ENCODE data around the gene STXBP4.
A peak's percentile ranks its signal among the peaks of the same experiment; 100 is the strongest.

STXBP4 gene

DNA sequence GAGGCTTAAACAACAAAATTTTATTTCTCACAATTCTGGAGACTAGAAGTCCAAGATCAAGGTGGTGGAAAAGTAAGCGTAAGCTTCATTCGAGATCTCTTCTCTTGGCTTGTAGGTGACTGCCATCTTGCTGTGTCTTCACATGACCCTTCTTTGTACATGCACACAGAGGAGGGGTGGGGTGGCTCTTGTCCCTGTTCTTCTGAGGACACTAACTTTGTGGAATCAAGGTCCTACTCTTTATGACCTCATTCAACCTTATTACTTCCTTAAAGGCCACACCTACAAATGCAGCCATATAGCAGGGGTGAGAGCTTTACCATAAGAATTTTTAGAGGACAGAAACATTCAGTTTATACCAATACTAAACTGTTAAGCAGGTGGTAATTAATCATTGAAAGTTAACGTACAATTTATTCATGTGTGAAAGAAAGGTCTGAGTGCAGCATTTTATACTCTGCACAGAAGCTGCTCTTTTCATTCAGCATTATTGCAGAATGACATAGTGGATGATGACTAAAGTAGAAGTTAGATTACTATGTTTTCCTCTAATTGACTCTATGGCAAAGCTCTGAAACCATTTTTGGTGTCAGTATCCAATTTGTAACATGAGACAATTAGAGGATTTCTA, 156.3 kb downstream of the STXBP4 start:
- no peak for DNase-seq

DNA sequence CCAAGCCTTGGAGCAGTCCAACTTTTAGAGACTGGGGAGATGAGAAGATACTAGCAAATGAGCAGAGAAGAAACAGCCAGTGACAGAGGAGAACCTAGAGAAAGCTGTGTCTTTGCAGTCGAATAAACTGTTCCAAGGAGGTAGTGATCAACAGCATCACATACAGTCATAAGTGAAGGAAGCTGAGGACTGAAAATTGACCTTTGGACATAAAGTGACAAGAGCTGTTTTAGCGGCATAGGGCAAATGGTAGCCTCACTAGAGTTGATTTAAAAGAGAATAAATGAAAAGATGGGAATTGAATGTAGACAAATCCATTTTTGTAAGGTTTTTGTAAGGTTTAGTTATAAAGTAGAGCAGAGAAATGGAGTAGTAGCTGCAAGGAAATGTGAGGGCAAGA, 165.0 kb downstream of the STXBP4 start:
- DNase-seq, result no peak

DNA sequence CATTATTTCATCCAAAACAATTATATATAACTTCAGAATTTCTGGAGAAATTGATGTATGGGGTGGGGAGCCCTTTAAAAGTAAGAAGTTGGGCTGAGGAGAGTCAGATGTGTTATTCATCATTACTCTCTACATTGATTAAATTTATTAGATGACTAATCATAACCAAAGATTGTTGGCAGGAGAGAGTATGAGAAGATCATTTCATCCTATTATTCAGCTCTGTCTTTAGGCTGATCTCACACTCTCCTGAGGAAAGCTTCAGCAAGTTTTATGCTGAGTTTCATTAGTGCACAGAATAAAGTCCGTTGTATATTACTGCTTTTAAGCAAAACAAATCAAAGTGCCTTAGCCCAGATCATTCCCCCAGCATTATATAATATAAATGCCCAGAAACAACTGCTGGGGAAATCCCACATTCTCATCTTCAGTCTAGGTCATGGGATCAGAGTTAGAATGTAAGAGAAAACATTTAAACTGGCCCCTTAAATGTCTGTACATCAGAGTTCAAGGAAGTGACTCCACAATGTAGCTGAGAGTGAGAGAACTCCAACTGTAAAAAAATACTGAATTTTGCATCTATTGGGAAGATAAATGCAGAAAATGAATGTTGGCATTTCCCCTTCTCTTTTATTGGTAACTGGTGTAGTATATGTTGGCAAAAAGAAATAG, 166.1 kb downstream of the STXBP4 start:
- no peak for DNase-seq

DNA sequence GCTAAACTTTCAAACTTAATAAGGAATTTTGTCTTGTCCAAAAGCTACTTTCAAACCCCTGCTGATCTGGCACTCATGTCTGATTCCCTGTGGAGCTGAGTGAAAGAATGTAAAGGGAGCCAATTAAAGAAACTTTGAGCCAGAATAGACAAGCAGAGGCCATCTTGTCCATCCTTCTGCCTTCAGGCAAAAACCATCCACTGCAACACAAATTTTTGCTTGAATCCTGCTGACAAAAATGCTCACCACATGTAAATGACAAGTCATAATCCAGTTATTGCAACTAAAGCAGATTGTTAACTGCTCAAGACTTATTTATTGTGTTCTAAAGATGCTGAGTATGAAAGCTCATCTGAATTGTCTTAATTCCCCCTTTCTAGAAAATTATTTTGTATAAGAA, 172.2 kb downstream of the STXBP4 start:
- no peak for DNase-seq

DNA sequence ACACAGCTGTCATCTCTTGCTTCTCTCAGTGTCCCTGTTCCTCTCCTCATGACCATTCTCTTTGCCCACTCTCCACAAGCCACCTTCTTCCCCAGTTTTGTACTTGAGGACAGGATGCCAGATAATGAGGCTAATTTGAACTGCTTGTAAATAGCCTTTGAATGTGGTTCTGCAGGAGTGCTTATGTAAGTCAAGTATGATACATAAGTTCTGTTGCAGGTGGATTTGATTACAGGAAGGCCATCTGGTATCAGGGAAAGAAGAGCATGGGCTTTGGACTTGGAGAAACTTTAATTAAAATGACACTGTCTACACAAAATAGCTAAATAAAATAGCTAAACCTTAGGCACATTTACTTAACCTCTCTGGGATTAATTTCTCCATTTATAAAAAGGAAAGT, 176.0 kb downstream of the STXBP4 start:
- DNase-seq, result peak; percentile 80 to 95

DNA sequence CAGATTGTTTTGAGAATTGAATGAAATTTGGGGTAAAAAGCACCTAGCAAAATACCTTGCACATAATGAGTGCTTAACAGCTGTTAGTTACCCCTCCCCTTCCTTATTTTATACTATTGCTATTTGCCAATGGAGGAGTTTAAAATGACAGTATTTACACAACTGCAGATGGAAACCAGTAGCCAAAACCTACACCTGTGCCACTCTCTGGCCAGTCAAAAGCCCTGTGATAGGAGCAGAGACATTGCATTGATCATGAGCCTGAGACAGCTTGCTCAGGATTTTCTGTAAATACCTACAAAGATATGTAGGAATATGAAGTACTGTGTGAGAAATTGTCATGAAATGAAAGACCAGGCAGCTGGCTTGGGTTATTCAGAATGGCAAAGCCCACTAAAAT, 180.9 kb downstream of the STXBP4 start:
- no peak for DNase-seq

DNA sequence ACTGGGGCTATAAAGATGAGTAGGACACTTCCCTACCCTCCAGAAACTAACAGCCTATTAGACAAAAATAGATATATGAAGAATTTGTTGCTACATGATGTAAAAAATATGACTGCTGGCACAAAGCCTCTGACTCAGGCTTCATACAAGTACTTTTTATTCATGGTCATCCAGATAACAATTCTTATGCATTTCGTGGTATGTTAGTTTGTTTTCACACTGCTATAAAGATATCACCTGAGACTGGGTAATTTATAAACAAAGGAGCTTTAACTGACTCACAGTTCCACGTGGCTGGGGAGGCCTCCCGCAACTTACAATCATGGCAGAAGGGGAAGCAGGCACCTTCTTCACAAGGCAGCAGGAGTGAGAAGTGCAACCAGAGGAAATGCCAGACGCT, 183.7 kb downstream of the STXBP4 start:
- DNase-seq, result no peak

DNA sequence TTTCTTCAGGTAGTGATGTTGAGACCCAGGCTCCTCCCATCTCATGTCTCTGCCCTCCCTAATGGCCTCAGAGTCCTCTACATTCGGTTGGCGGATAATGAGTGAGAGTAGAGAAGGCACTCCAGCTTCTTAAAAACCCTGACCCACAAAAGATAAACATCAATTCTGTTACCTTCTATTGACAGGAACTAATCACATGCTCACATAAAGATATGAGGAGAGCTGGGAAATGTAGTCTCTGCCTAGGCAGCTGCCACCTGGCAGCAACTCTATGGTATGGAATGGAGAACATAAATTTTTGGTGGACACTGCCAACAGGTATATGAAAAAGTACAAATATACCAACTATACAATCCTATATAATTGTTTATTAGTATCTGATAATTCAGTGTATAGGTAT, 185.5 kb downstream of the STXBP4 start:
- DNase-seq, result no peak

DNA sequence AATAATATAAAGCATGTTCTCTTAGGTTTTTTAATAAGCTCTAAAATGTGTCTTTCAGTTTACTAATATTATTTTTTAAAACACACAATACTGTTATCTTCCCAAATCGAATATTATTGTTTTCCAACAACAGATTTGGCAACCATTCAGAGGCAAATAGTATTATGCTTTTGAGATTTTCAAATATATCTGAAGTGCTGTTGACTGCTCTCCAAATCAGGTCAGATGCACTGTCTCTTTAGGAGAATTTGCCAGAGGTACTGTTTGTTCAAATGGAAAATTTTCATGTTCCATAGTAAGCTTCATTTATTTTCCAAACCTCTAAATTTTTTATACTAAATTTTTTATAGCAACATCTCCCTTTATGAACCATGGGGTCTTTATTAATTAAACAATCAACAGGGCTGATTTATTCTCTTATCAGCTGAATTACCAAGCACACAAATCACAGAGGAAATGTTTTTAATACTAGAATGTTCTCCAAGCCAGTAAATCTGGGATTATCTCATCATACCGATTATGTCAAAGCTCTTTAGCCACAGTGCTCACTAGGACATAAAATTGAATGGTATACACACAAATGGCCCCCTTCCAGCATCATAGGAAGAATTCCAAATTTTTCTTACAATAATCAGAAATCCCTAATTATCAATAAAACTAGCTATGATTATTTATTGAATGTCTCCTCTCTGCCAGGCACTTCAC, 187.4 kb downstream of the STXBP4 start:
- peak; percentile 9 to 54 for DNase-seq

DNA sequence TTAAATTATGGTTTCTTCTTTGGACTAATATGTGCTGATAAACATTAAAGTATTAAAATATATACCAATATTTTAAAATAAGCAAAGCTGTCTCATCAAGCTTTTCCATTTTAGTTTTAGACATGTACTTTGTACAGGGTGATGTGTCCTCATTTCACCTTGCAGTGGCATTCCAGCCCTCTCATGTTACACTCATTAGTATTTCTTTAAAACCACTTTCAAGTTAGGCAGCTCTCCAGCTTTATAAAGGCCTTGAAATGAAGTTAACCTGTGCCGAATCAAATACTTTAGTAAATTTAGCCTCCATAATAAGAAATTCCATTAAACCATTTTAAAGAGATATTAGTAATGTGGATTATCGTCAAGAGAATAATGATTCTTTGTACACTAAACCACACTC, 188.6 kb downstream of the STXBP4 start:
- DNase-seq, result peak; percentile 35 to 48

DNA sequence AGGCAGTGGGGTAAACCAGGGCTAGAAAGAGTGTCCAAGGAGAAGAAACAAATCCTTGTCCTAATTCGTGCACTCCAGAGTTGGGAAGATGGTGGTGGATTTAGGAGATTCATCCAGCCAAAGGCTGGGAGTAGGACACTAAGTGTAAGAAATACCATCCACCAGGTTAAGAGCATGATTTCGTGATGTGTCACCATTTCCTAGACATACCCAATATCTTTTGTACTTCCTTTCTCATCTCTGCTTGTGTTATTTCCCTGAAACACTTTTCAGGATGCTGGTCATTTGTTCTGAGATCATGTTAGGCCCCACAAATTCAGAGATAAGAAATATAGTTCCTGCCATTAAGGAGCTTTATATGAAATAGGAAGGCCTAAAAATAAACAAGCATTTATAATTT, 189.9 kb downstream of the STXBP4 start:
- no peak for DNase-seq

DNA sequence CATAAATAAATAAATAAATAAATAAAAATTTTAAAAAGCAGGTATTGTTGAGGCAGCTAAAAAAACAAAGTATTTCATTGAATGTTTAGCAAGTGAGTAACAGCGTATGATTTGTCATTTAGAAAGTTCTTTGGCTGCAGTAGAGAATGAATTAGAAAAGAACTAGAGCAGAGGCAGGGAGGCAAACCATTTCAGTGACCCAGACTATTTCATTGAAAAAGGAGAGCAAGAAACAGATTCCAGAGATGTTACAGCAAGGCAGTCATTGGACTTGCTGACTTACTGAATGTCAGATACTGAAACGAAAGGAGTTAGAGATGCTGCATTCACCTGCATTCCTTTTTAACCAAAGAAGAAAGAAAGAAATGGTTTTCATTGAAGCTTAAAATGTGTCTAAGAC, 190.7 kb downstream of the STXBP4 start:
- no peak for DNase-seq

DNA sequence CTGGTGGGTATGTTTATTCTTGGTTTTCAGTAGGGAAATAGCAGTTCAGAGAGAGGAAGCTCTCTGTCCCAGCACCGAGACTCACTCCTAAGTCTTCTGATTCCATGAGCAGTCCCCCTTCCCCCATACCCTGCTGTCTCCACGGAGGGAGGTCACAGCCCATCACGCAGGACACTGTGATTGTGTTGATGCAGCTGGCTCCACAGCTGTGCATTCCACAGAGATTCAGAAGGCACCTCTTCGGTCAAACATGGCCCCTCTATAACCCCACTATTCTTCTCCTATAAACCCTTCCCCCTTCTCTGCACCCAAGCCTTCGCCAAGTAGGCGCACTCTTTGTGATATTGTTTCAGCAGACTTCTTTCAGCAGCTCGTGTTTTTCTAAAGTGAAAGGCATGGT, 191.9 kb downstream of the STXBP4 start:
- DNase-seq, result no peak

DNA sequence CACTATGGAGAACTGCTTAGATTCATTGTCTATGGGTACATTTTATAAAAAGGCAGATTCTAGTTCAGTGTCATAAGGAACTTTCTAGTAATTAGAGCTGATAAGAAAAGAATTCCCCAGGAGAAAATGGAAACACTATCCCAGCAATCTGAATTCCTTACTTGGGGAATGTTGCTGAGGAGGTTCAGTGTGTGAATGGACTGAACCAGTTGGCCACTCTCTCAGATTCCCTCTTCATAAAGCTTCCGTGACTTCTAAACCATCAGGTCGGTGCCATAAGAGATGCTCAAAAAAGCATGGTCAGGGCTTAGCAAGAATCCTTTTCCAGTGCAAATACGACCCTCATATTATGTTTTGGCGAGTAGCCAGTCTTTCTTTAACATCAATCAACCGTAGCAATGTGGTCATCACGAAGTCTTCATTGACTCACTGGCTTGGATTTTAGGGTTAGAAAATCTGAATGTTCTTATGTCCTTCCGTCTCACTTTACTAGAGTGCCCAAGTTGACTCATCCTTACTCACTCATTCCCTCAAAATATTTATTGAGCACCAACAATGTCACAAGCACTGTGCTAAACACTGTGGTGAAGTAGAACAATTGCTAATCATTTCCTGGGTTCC, 193.5 kb downstream of the STXBP4 start:
- no peak for DNase-seq

DNA sequence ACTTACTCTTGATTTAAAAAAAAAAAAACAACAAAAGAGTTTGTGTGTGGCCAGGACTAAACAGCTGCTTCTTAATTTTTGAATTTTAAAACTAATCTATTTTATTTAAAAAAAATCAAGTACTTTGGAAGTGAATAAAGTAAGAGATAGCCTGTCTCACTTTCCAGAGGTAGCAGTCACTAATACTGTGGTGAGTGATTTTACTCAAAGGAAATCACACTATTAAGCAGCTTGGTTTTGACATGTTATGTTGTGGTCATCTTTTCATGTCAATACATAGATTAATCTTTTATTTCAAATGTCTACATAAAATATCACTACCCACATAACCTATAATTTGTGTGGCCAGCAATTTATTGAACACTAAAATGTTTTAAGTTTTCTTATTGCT, 194.0 kb downstream of the STXBP4 start:
- no peak for DNase-seq

DNA sequence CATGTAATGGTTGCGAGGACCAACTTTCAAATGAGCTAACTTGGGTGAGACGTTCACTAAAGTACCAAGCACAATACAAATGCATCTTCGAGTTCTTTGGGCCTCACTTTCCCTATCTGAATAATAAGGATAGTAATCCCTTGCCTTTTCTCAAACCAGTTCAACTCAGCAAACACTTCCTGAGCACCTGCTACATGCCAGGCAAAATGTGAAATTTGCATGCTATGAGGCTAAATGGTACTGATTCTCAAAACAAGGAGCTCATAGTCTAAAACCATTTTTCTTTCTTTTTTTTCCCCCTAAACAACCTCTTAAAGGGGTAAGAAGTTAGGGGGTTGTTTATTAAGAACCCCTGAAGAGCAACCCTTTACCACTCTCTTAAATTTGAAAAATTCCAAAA, 194.8 kb downstream of the STXBP4 start:
- no peak for DNase-seq

DNA sequence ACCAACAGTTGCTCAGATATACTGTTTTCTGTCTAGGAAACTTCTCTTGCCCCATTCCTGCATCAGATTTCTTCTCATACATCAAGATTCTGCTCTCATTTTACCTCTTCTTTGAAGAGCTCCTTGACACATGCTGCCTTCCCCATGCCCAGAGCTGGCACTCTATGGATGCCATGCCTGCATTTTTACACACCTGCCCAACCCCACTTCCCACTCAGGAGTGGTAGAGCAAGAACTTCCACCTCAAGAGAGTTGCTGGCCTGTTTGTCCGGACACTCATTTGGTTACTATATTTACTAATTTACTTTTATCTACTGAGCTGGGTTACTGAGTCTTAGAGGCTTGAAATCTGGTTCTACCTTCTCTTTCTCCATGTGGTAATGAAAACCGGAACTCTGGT, 197.9 kb downstream of the STXBP4 start:
- DNase-seq, result no peak

DNA sequence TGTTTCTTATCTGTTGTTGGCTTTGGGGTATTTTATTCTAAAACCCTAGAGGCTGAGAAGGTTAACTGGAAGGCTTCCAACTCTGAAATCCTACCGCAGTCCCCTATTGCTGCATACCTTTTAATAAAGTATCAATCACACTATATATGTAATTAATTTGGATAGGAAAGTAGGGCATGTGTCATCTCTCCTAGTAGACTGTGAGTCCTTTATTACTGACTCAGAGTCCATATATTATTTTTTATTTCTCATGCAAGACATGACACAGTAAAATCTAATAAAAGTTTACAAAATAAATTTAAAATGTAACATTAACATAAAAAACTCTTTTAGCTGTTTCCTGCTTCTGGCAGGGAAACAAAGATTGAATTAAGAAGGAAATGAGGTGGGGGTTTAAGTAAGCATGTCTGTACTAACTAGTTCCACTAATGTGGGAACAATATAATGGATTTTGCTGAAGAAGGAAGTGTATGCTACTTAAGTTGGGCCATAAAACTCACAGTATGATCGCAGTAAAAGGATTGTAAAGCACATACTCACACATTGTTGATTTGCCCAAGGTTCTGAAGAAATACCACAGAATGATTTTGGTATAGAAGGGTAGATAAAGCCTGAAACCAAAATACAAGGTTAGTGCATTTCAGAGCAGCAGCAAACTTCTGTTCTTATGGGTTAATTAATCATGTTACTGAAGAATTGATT, 198.6 kb downstream of the STXBP4 start:
- no peak for DNase-seq

DNA sequence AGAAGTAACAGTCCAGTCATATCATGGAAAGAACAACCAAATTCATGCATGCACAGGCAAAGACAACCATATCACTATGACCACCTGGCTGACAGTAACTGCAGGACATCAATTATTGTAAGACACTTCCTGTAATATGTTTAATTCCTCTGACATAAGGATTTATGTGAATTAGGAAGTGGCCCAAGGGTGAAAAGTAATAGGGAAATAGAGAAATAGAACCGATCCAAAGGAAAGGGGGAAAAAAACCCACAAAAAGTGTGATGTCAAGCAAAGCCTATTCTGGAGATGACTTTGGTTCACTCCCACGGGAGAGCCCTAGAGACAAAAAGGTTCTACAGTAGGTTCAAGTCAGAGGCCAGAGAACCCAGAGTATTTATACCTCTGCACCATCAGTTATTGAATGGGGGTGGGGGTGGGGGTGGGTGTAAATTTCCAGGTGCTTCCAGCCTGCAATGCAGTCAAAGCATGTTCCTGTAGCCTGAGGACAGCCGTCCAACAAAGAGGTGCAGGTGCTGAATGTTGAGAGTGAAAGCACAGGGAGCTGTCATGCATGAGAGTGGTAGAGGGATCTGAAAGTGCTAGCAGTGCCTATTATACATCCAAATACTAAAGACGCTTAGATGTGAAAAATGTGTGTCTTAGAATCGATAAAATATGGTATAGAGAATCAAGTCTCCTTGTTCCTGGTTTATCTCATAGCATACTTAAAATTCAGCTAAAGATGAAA, 200.6 kb downstream of the STXBP4 start:
- no peak for DNase-seq

DNA sequence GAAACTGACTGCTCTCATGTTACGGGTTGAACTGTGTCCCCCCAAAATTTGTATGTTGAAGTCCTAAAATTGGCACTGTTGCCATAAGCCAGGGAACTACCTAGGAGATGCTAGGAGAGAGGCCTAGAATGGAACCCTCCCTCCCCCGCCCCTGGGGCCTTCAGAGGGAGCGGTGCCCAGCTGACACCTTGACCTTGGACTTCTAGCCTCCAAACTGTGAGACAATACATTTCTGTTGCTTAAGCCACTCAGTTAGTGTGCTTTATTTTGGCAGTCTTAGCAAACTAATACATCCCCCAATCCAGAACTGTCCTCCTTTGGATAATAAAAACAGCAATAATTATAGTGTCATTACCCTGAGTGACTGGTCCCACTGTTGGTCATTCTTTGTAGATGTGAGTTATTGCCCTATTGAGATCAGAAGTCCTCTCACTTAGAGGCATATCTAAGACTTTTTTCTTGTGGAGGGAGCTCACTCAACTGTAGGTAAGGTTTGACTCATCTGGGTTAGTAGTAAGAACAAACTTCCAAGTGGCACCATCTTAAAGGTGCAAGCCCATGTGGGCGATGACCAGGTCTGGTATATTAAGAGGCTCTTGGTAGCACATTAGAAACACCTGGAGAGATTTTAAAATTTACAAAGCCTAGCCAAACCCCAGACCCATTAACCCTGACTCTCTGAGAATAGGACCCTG, 203.2 kb downstream of the STXBP4 start:
- no peak for DNase-seq

DNA sequence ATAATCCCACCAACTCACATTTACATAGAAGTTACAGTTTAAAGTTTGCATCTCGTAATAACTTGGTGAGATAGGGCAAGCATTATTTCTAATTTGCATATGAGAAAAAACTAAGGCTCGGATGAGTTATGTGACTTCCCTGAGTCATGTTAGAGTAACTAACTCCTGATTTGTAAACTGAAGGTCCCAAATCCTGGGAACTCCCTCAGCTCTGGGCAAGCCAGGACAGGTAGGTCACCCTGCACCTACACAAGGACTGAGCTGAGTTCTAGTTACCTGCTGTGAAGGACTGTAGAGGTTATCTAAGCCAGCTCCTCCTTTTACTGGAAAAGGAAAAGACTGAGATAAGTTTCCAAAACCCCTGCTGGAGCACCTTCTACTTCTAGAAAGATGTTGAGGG, 204.0 kb downstream of the STXBP4 start:
- no peak for DNase-seq

DNA sequence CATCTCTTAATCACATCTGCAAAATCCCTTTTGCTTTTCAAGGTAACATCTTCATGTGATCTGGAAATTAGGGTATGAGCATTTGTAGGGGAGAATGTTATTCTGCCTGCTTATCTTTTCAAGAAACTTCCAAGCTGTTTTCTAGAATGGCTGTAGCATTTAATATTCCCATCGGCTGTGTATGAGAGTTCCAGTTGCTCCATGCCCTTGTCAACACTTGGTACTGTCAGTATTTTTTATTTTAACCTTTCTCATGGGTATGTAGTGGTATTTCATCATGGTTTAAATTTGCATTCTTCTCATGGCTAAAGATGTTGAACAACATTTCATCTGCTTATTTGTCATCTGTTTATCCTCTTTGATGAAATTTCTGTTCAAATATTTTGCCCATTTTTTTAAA, 205.6 kb downstream of the STXBP4 start:
- DNase-seq, result no peak
